Neural cell (in vitro differentiated cells): Measurements from ENCODE around the gene QRICH1. TPM values are rescaled to one million over a fixed set of nuclear protein-coding genes. Genes with fewer than 3 reads are reported as not detected.

ENCODE experiments used
- H2AFZ ChIP-seq: fragments of 200-600, 300-800 bp; sonication (generic), shearing (Covaris generic); 2 replicates; pipeline ENCODE4 v1.6.0; 2014; ENCODE audit warnings: low read depth, mild to moderate bottlenecking, antibody characterized with exemption, low read length, moderate library complexity
- H3F3A ChIP-seq: fragments of 200-600 bp; shearing (Covaris generic); 2 replicates; pipeline ENCODE4 v1.6.1; 2016; ENCODE audit warnings: mild to moderate bottlenecking, moderate library complexity, mixed read lengths, antibody characterized with exemption, low read length; ENCODE audit not compliant: insufficient read depth, poor library complexity, severe bottlenecking
- H3K27ac ChIP-seq: fragments of 200-600, 300-800 bp; sonication (generic), shearing (Covaris generic); 2 replicates; pipeline ENCODE4 v1.5.1; 2014; ENCODE audit warnings: mild to moderate bottlenecking, low read length, moderate library complexity
- H3K27me3 ChIP-seq: fragments of 300-800, 200-600 bp; sonication (generic), shearing (Covaris generic); 2 replicates; pipeline ENCODE4 v1.6.0; 2014; ENCODE audit warnings: mild to moderate bottlenecking, low read depth, low read length, moderate library complexity; ENCODE audit not compliant: insufficient read depth
- H3K36me3 ChIP-seq: fragments of 300-800, 200-600 bp; sonication (generic), shearing (Covaris generic); 2 replicates; pipeline ENCODE4 v1.5.1; 2014; ENCODE audit warnings: mild to moderate bottlenecking, antibody characterized with exemption, low read length, moderate library complexity; ENCODE audit not compliant: insufficient read depth
- H3K4me2 ChIP-seq: fragments of 300-800, 200-600 bp; sonication (generic), shearing (Covaris generic); 2 replicates; pipeline ENCODE4 v1.6.0; 2014; ENCODE audit warnings: mild to moderate bottlenecking, low read length
- H3K4me3 ChIP-seq: fragments of 300-800, 200-600 bp; sonication (generic), shearing (Covaris generic); 2 replicates; pipeline ENCODE4 v1.5.1; 2014; ENCODE audit warnings: mild to moderate bottlenecking, low read length, moderate library complexity
- H3K79me2 ChIP-seq: fragments of 200-600 bp; shearing (Covaris generic); replicated peaks from 2 replicates; pipeline ENCODE4 v1.6.0; 2014; ENCODE audit warnings: mild to moderate bottlenecking, low read length, moderate library complexity; ENCODE audit not compliant: insufficient read depth
- H3K9ac ChIP-seq: fragments of 300-800, 200-600 bp; sonication (generic), shearing (Covaris generic); 2 replicates; pipeline ENCODE4 v1.6.1; 2016; ENCODE audit warnings: mild to moderate bottlenecking, low read length, mixed read lengths
- H3K9me2 ChIP-seq: fragments of 200-600 bp; shearing (Covaris generic); 2 replicates; pipeline ENCODE4 v1.6.1; 2016; ENCODE audit warnings: mild to moderate bottlenecking, low read length, mixed read lengths; ENCODE audit not compliant: insufficient read depth
- H3K9me3 ChIP-seq: fragments of 200-600, 300-800 bp; sonication (generic), shearing (Covaris generic); 2 replicates; pipeline ENCODE4 v1.6.1; 2016; ENCODE audit warnings: mild to moderate bottlenecking, mixed run types, low read length, moderate library complexity, mixed read lengths
- H4K20me1 ChIP-seq: fragments of 200-600 bp; shearing (Covaris generic); 2 replicates; pipeline ENCODE4 v1.6.1; 2016; ENCODE audit warnings: mild to moderate bottlenecking, mixed run types; ENCODE audit not compliant: insufficient read depth
- CTCF ChIP-seq: fragments of 450-650 bp; IDR thresholded peaks from 2 replicates; pipeline ENCODE4 v1.5.1; 2014; ENCODE audit warnings: antibody characterized with exemption, mild to moderate bottlenecking, moderate library complexity; ENCODE audit not compliant: poor library complexity, severe bottlenecking
- EP300 ChIP-seq: fragments of 450-650 bp; conservative IDR thresholded peaks from 2 replicates; pipeline ENCODE4 v1.6.1; 2014; ENCODE audit warnings: antibody characterized with exemption, mild to moderate bottlenecking, moderate library complexity; ENCODE audit not compliant: poor library complexity, severe bottlenecking
- EZH2 ChIP-seq: fragments of 200-600, 300-800 bp; shearing (Covaris generic), sonication (generic); IDR thresholded peaks from 2 replicates; pipeline ENCODE4 v1.6.1; 2014; ENCODE audit warnings: antibody characterized with exemption, low read length, borderline replicate concordance, mild to moderate bottlenecking; ENCODE audit not compliant: insufficient read depth, poor library complexity, severe bottlenecking
- MXI1 ChIP-seq: fragments of 450-650 bp; conservative IDR thresholded peaks from 2 replicates; pipeline ENCODE4 v1.6.1; 2014; ENCODE audit warnings: antibody characterized with exemption, mild to moderate bottlenecking; ENCODE audit not compliant: poor library complexity, severe bottlenecking
- POLR2AphosphoS5 ChIP-seq: IDR thresholded peaks from 2 replicates; pipeline ENCODE4 v1.6.1; 2012
- RAD21 ChIP-seq: fragments of 450-650 bp; conservative IDR thresholded peaks from 2 replicates; pipeline ENCODE4 v1.6.1; 2014; ENCODE audit warnings: antibody characterized with exemption, mild to moderate bottlenecking, moderate library complexity
- REST ChIP-seq: IDR thresholded peaks from 2 replicates; pipeline ENCODE4 v1.6.1; 2012; ENCODE audit warnings: borderline replicate concordance
- SMC3 ChIP-seq: fragments of 450-650 bp; conservative IDR thresholded peaks from 2 replicates; pipeline ENCODE4 v1.6.1; 2014; ENCODE audit warnings: antibody characterized with exemption, mild to moderate bottlenecking, moderate library complexity; ENCODE audit not compliant: poor library complexity
- TAF1 ChIP-seq: IDR thresholded peaks from 2 replicates; pipeline ENCODE4 v1.6.1; 2012; ENCODE audit warnings: low read depth
- polyA plus RNA-seq: library from polyadenylated mRNA; depleted of rRNA; stranded (reverse); fragments of >200 nt; gene quantifications from 2 replicates; pipeline ENCODE4 v1.2.3, GENCODE V29; 2014

The QRICH1 gene
- polyA plus RNA-seq, 1 donor from 2014 or later, result 87.5 TPM

GRCh38 chr3:49057268-49057667, 36.6 kb downstream of the QRICH1 start:
- H3K36me3 ChIP-seq, result no peaks in the 10 kb centered on the region
- H3K27ac ChIP-seq, result no peak overlapping the region
- H3K4me2 ChIP-seq, result no peak overlapping the region
- H3K9ac ChIP-seq, result no peak overlapping the region
- TF ChIP-seq MXI1 (no peak), RAD21 (no peak), CTCF (no peak), EP300 (no peak), EZH2 (no peak), REST (no peak), SMC3 (no peak), TAF1 (no peak)
- H3K9me3 ChIP-seq, result no peaks in the 10 kb centered on the region
- no peaks in the 10 kb centered on the region for H3K9me2 ChIP-seq
- H3K27me3 ChIP-seq, result no peaks in the 10 kb centered on the region
- H3K4me3 ChIP-seq, result no peak overlapping the region
- no peak overlapping the region for H2AFZ ChIP-seq
- no peaks in the 10 kb centered on the region for H4K20me1 ChIP-seq
- H3F3A ChIP-seq, result no peaks in the 10 kb centered on the region
- H3K79me2 ChIP-seq, result no peaks in the 10 kb centered on the region

GRCh38 chr3:49054344-49054862, 39.5 kb downstream of the QRICH1 start:
- H2AFZ ChIP-seq, result no peak overlapping the region
- H3K9ac ChIP-seq, result no peak overlapping the region
- no peak for TF ChIP-seq EZH2
- TF ChIP-seq MXI1, result no peak
- TF ChIP-seq EP300, result no peak
- TF ChIP-seq CTCF, result no peak
- no peak for TF ChIP-seq REST
- TF ChIP-seq POLR2AphosphoS5, result no peak
- TF ChIP-seq SMC3, result no peak
- no peak for TF ChIP-seq TAF1
- no peak for TF ChIP-seq RAD21
- H3K4me2 ChIP-seq, result no peak overlapping the region
- no peaks in the 10 kb centered on the region for H3K27me3 ChIP-seq
- H3K4me3 ChIP-seq, result no peak overlapping the region
- H3K36me3 ChIP-seq, result peaks cover 9% of the 10 kb centered on the region
- H3K9me3 ChIP-seq, result no peaks in the 10 kb centered on the region
- no peak overlapping the region for H3K27ac ChIP-seq
- peaks cover 4% of the 10 kb centered on the region for H3K79me2 ChIP-seq
- no peaks in the 10 kb centered on the region for H3F3A ChIP-seq
- no peaks in the 10 kb centered on the region for H3K9me2 ChIP-seq
- H4K20me1 ChIP-seq, result no peaks in the 10 kb centered on the region
